GM12801 (cell line): ENCODE measurements around the gene ZCCHC14.

Source experiments
- TF ChIP-seq, protein P1 (sequence below): IDR thresholded peaks from one replicate; pipeline ENCODE4 v1.5.1; 2011; ENCODE audit warnings: control low read depth; ENCODE audit not compliant: insufficient read length; ENCODE audit errors: extremely low read depth

Gene ZCCHC14

GRCh38 chr16:87356491-87356853 lies 136.4 kb downstream of the ZCCHC14 start:
- TF ChIP-seq, protein P1, sequence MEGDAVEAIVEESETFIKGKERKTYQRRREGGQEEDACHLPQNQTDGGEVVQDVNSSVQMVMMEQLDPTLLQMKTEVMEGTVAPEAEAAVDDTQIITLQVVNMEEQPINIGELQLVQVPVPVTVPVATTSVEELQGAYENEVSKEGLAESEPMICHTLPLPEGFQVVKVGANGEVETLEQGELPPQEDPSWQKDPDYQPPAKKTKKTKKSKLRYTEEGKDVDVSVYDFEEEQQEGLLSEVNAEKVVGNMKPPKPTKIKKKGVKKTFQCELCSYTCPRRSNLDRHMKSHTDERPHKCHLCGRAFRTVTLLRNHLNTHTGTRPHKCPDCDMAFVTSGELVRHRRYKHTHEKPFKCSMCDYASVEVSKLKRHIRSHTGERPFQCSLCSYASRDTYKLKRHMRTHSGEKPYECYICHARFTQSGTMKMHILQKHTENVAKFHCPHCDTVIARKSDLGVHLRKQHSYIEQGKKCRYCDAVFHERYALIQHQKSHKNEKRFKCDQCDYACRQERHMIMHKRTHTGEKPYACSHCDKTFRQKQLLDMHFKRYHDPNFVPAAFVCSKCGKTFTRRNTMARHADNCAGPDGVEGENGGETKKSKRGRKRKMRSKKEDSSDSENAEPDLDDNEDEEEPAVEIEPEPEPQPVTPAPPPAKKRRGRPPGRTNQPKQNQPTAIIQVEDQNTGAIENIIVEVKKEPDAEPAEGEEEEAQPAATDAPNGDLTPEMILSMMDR: no peak
